K562 (cell line): Measurements from ENCODE around the gene HMX2. TPM values are rescaled to one million over a fixed set of nuclear protein-coding genes. Genes with fewer than 3 reads are reported as not detected.

ENCODE experiments used
- ATAC-seq: fragments of 200-7000 bp; cut with Tn5 transposase; 3 replicates; pipeline ENCODE4 v1.9.1; 2020; ENCODE audit warnings: moderate library complexity
- Bru-seq: library from RNA; stranded (reverse); fragments of 400-500 nt; gene quantifications from one replicate; lab custom pipeline; 2021; lab: Mats Ljungman, UMichigan
- BruChase-seq, 2 experiments: library from RNA; stranded (reverse); fragments of 400-500 nt; gene quantifications; one replicate each; lab custom pipeline; 2021; lab: Mats Ljungman, UMichigan
- BruUV-seq: library from RNA; stranded (reverse); fragments of 400-500 nt; replicated peaks from 2 replicates; lab custom pipeline; 2021; lab: Mats Ljungman, UMichigan
- CTCF ChIA-PET: fragments of 300-600 bp; formaldehyde crosslinking; extraction: SDS; loops from one replicate; lab custom pipeline; 2021; ENCODE audit warnings: low intra/inter-chr PET ratio; lab: Yijun Ruan, JAX
- POLR2A ChIA-PET: fragments of 300-600, 350-650 bp; sonication (Branson Sonifier 250); formaldehyde crosslinking; extraction: SDS; loops from one replicate; lab custom pipeline; 2021; ENCODE audit warnings: antibody characterized with exemption, inconsistent platforms; lab: Yijun Ruan, JAX
- DNase-seq, 4 experiments: peaks; one replicate each; pipeline versions ENCODE4 v3.0.0 to v3.0.0-alpha.2; 2011 to 2018; ENCODE audit warnings: low spot score in 3 of 4, mixed read lengths in 3 of 4; ENCODE audit errors: extremely low read depth in 1 of 4
- FAIRE-seq: peaks from 2 replicates; lab custom pipeline; 2011; peaks lifted over from hg19 to GRCh38; lab: Jason Lieb, UNC
- H2AFZ ChIP-seq: 2 replicates; pipeline ENCODE4 v1.6.0; 2011; ENCODE audit warnings: low read depth, low read length, control low read depth, inconsistent platforms
- H3K27ac ChIP-seq: fragments of 200-600 bp; 3 replicates; pipeline ENCODE4 v1.8.0; 2011; ENCODE audit warnings: low read depth, mild to moderate bottlenecking, control low read depth, inconsistent platforms, low read length, moderate library complexity, mixed read lengths; ENCODE audit errors: extremely low read depth
- H3K27me3 ChIP-seq, 2 experiments: fragments of 300-600 bp in 1 of 2; 2 replicates in 1 of 2; 3 replicates in 1 of 2; pipeline versions ENCODE4 v1.6.0 to v1.8.0; 2011; ENCODE audit warnings: inconsistent platforms in 2 of 2, low read length in 2 of 2, mild to moderate bottlenecking in 1 of 2, mixed read lengths in 1 of 2, moderate library complexity in 1 of 2; ENCODE audit not compliant: control insufficient read depth in 2 of 2, insufficient read depth in 2 of 2
- H3K36me3 ChIP-seq: fragments of 300-600 bp; 3 replicates; pipeline ENCODE4 v1.8.0; 2011; ENCODE audit warnings: mild to moderate bottlenecking, low read length, inconsistent platforms; ENCODE audit not compliant: control insufficient read depth, insufficient read depth
- H3K4me1 ChIP-seq, 2 experiments: fragments of 200-600 bp in 1 of 2; replicated peaks in 1 of 2; 2 replicates in 1 of 2; 3 replicates in 1 of 2; pipeline versions ENCODE4 v1.5.1 to v1.8.0; 2011; ENCODE audit warnings: inconsistent platforms in 2 of 2, low read length in 2 of 2, mild to moderate bottlenecking in 1 of 2, mixed read lengths in 1 of 2, moderate library complexity in 1 of 2; ENCODE audit not compliant: control insufficient read depth in 2 of 2, insufficient read depth in 2 of 2
- H3K4me2 ChIP-seq: 2 replicates; pipeline ENCODE4 v1.6.1; 2011; ENCODE audit warnings: low read length, control low read depth, inconsistent platforms, mixed read lengths; ENCODE audit not compliant: insufficient read depth
- H3K4me3 ChIP-seq: fragments of 200-600 bp; sonication (generic), shearing (Covaris generic); 2 replicates; pipeline ENCODE4 v1.5.1; 2016; ENCODE audit warnings: control low read depth, inconsistent platforms
- H3K79me2 ChIP-seq: fragments of 200-600 bp; 3 replicates; pipeline ENCODE4 v1.8.0; 2011; ENCODE audit warnings: low read length, inconsistent platforms; ENCODE audit not compliant: control insufficient read depth, insufficient read depth
- H3K9ac ChIP-seq, 2 experiments: 2 replicates each; pipeline versions ENCODE4 v1.6.0 to v1.6.1; 2011; ENCODE audit warnings: low read depth in 2 of 2, low read length in 2 of 2, control low read depth in 1 of 2, inconsistent platforms in 1 of 2, mild to moderate bottlenecking in 1 of 2, mixed read lengths in 1 of 2; ENCODE audit not compliant: insufficient read depth in 1 of 2
- H3K9me1 ChIP-seq: one replicate; pipeline ENCODE4 v1.6.0; 2011; ENCODE audit warnings: inconsistent platforms, mild to moderate bottlenecking, low read length, moderate library complexity; ENCODE audit not compliant: control insufficient read depth, insufficient read depth
- H3K9me3 ChIP-seq: replicated peaks from 2 replicates; pipeline ENCODE4 v1.5.1; 2011; ENCODE audit warnings: low read depth, low read length, inconsistent platforms; ENCODE audit not compliant: control insufficient read depth, insufficient read depth
- H4K20me1 ChIP-seq: replicated peaks from 2 replicates; pipeline ENCODE4 v1.6.1; 2011; ENCODE audit warnings: low read length, inconsistent platforms, mixed read lengths; ENCODE audit not compliant: control insufficient read depth, insufficient read depth
- MYBL2 ChIP-seq, 2 experiments: fragments of 450-650 bp in 1 of 2; sonication (generic) in 1 of 2; formaldehyde crosslinking in 1 of 2; IDR thresholded peaks; 2 replicates each; pipeline versions ENCODE4 v1.6.1 to v1.8.1; 2017 to 2022; ENCODE audit warnings: borderline replicate concordance in 1 of 2, inconsistent platforms in 1 of 2, low read depth in 1 of 2, mild to moderate bottlenecking in 1 of 2, missing genetic modification reagents in 1 of 2, moderate library complexity in 1 of 2
- POLR2G ChIP-seq: fragments of 200-400 bp; formaldehyde crosslinking; IDR thresholded peaks from 2 replicates; pipeline ENCODE4 v1.6.1; 2017; ENCODE audit warnings: low read depth, mild to moderate bottlenecking, antibody characterized with exemption, low read length, moderate library complexity
- WGBS: fragments of 100-300 bp; shearing (Covaris generic); methylation state at CpG from one replicate; pipeline ENCODE4 v1.1.6; 2016; ENCODE audit warnings: low coverage, mixed read lengths; ENCODE audit not compliant: insufficient coverage; ENCODE audit errors: missing lambda C conversion rate; 5-methylcytosine and 5-hydroxymethylcytosine counted together
- in situ Hi-C: fragments of 300-500 bp; cut with MboI; formaldehyde crosslinking; loops from 4 replicates; pipeline ENCODE4 v1.15.0; 2018; ENCODE audit warnings: inconsistent platforms, mixed read lengths
- intact Hi-C: fragments of 100-400 bp; cut with micrococcal nuclease; formaldehyde crosslinking; loops from 2 replicates; pipeline ENCODE4 v1.14.2; 2022
- long read RNA-seq, 3 experiments: library from polyadenylated mRNA in 2 of 3; library from RNA in 1 of 3; unstranded in 2 of 3; stranded (forward) in 1 of 3; transcript quantifications; one replicate each; pipeline ENCODE4 v2.0.0, GENCODE V29; 2019 to 2022
- polyA minus RNA-seq, 3 experiments: library from RNA; depleted of rRNA, polyadenylated mRNA; stranded (reverse); fragments of >200 nt; gene quantifications; 2 replicates each; pipeline ENCODE4 v1.2.3, GENCODE V29; 2011
- polyA plus RNA-seq, 8 experiments: library from polyadenylated mRNA; depleted of rRNA in 4 of 8; stranded (reverse) in 5 of 8; unstranded in 3 of 8; fragments of >200 nt; fragmentation: Nextera tagmentation in 2 of 8; fragmentation: Illumina TruSeq in 1 of 8; extraction: Ambion mirVana in 2 of 8; extraction: Trizol in 1 of 8; gene quantifications; 2 replicates each; pipeline versions ENCODE4 v1.2.1 to v1.2.3, GENCODE V29; 2011 to 2014; ENCODE audit warnings: inconsistent platforms in 1 of 8, missing spikeins in 1 of 8
- total RNA-seq, 7 experiments: library from RNA; depleted of rRNA in 6 of 7; stranded (reverse); fragments of >200 nt in 6 of 7; fragmentation: Illumina TruSeq in 2 of 7; extraction: Trizol in 2 of 7; gene quantifications; 2 replicates each; pipeline versions ENCODE4 v1.2.1 to v1.2.3, GENCODE V29; 2011 to 2021; ENCODE audit warnings: low replicate concordance in 1 of 7
- TF ChIP-seq, protein P1 (sequence below): fragments of 450-650 bp; IDR thresholded peaks from 2 replicates; pipeline ENCODE4 v1.6.1; 2016; ENCODE audit warnings: mild to moderate bottlenecking, moderate library complexity

Gene HMX2
- total RNA-seq (2011; cell fraction: chromatin; rRNA removed; ENCODE audit: low replicate concordance) = 0.42 TPM in 1 of 2 replicates, not detected in the other
- total RNA-seq (2011; cell fraction: nucleolus; rRNA removed) = 0.33 TPM in 1 of 2 replicates, not detected in the other
- 0.38 TPM in 1 of 2 replicates, not detected in the other for total RNA-seq (2011; cell fraction: nucleoplasm; rRNA removed)
- total RNA-seq (2014; rRNA removed) = 0.36 and 0.37 TPM in 2 replicates
- 0.07 and 0.13 TPM in 2 replicates for total RNA-seq (2014; rRNA removed; fragmentation: Illumina TruSeq; extraction: Trizol)
- total RNA-seq (2015; rRNA removed; fragmentation: Illumina TruSeq; extraction: Trizol) = 0.07 TPM in 1 of 2 replicates, not detected in the other
- 0.40 and 0.58 TPM in 2 replicates for total RNA-seq (2021)
- polyA plus RNA-seq (2011; rRNA removed) = 0.08 TPM in 1 of 2 replicates, not detected in the other
- polyA plus RNA-seq (2011; cell fraction: cytosol; rRNA removed) = 0.10 TPM in 1 of 2 replicates, not detected in the other
- 0.20 TPM in 1 of 2 replicates, not detected in the other for polyA plus RNA-seq (2011; cell fraction: nucleus; rRNA removed)
- polyA plus RNA-seq (2012) = 0.26 and 0.44 TPM in 2 replicates
- 0.09 and 0.12 TPM in 2 replicates for polyA plus RNA-seq (2014; fragmentation: Illumina TruSeq; extraction: Trizol)
- polyA plus RNA-seq (2014; fragmentation: Nextera tagmentation; extraction: Ambion mirVana) = not detected
- 0.05 and 0.37 TPM in 2 replicates for polyA plus RNA-seq (2014; rRNA removed)
- not detected in 2 replicates for polyA minus RNA-seq (2011; rRNA and poly(A)+ RNA removed)
- polyA minus RNA-seq (2011; cell fraction: cytosol; rRNA and poly(A)+ RNA removed) = not detected in 2 replicates
- not detected in 2 replicates for polyA minus RNA-seq (2011; cell fraction: nucleus; rRNA and poly(A)+ RNA removed)
- Bru-seq, nascent RNA = percentile 43 among the genes with signal in this experiment
- BruChase-seq, experiment 1, labeled RNA remaining after a 2-hour chase = percentile 45 among the genes with signal in this experiment
- percentile 49 among the genes with signal in this experiment for BruChase-seq, experiment 2, labeled RNA remaining after a 6-hour chase
- long read RNA-seq, experiment 1, partial matches to known transcripts = 0 of 2 reads
- long read RNA-seq, experiment 1, other reads (novel, unspliced or antisense) = 1 of 2 reads
- long read RNA-seq, experiment 2, partial matches to known transcripts = 0 of 1 reads
- long read RNA-seq, experiment 2, other reads (novel, unspliced or antisense) = 0 of 1 reads
- long read RNA-seq, experiment 3 = 0 reads

DNA sequence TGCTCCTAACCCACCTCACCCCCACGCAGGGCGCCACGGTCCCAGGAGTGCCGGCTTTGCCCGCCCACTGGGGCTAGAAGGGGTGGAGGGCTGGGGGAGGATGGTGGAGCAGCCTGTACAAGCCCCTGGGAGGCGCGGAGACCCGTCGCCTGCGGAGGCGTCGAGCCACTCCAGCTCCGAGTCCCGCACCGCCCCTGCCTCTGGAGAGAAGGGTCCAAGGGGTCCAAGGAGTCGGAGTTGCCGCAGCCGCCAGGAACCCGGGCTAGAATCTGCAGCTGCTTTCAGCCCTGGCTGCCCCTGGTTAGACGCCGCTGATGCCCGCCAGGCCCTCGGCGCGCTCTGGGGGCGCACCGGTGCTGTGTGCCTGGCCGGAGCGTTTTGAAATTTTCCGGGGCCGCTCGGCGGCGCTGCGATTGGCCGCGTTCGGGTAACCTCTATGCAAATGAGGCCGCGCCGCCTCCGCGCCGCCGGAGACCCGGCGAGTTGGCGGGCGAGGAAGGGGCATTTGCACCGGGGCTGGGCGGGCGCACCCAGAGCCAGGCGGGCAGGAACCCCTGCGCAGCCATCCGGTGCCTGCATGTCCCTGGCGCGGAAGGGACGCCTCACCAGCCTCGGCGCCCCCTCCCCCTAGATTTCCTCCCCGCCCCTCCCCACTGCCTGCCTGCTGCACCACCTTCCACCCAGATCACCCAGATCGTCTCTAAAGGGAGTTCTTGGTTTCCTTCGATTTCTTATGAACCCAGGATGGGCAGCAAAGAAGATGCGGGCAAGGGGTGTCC is at the start of gene HMX2:
HMX2 (plus strand) TSS at position 502 of the 779 bp plus-strand sequence; CDS start at position 745, 243 bp downstream.
- peak within 1 kb of the TSS; percentile 19; the same call in 1 of the 2 replicates for H3K4me3 ChIP-seq
- no peaks in the 10 kb centered on the region for H3K9me3 ChIP-seq
- no peaks in the 10 kb centered on the region for H3K9me1 ChIP-seq
- DNase-seq (peak in 2 of 4 experiments; percentile 15 to 30), ATAC-seq (peak; percentile 84), FAIRE-seq (no peak)
- ChIA-PET CTCF (no interaction called here), POLR2A (interaction anchor here (1.9 kb wide), 1 partner anchor 8 kb away, joined by 6 read pairs; no protein-coding TSS in a partner anchor)
- H3K4me2 ChIP-seq = peak within 1 kb of the TSS; percentile 25; the same call in 1 of the 2 replicates
- no peak within 1 kb of the TSS for H3K27ac ChIP-seq
- H3K36me3 ChIP-seq = no peaks in the 10 kb centered on the region
- peak within 1 kb of the TSS in 1 of 2 experiments; percentile 64; a peak in 1 of 4 replicates for H3K9ac ChIP-seq
- no peaks in the 10 kb centered on the region for H3K27me3 ChIP-seq
- intact Hi-C loops (no loop called here), in situ Hi-C loops (no loop called here)
- H3K79me2 ChIP-seq = no peaks in the 10 kb centered on the region
- H3K4me1 ChIP-seq = peaks cover 9 to 23% of the 10 kb centered on the region in 2 experiments; a peak in 4 of 5 replicates
- H2AFZ ChIP-seq = peak within 1 kb of the TSS; percentile 59; the same call in 1 of the 2 replicates
- WGBS = 31% methylated on average over 6 of the region's 64 CpGs
- no peaks in the 10 kb centered on the region for H4K20me1 ChIP-seq
- BruUV-seq = no TSS peak
- TF ChIP-seq, protein P1, sequence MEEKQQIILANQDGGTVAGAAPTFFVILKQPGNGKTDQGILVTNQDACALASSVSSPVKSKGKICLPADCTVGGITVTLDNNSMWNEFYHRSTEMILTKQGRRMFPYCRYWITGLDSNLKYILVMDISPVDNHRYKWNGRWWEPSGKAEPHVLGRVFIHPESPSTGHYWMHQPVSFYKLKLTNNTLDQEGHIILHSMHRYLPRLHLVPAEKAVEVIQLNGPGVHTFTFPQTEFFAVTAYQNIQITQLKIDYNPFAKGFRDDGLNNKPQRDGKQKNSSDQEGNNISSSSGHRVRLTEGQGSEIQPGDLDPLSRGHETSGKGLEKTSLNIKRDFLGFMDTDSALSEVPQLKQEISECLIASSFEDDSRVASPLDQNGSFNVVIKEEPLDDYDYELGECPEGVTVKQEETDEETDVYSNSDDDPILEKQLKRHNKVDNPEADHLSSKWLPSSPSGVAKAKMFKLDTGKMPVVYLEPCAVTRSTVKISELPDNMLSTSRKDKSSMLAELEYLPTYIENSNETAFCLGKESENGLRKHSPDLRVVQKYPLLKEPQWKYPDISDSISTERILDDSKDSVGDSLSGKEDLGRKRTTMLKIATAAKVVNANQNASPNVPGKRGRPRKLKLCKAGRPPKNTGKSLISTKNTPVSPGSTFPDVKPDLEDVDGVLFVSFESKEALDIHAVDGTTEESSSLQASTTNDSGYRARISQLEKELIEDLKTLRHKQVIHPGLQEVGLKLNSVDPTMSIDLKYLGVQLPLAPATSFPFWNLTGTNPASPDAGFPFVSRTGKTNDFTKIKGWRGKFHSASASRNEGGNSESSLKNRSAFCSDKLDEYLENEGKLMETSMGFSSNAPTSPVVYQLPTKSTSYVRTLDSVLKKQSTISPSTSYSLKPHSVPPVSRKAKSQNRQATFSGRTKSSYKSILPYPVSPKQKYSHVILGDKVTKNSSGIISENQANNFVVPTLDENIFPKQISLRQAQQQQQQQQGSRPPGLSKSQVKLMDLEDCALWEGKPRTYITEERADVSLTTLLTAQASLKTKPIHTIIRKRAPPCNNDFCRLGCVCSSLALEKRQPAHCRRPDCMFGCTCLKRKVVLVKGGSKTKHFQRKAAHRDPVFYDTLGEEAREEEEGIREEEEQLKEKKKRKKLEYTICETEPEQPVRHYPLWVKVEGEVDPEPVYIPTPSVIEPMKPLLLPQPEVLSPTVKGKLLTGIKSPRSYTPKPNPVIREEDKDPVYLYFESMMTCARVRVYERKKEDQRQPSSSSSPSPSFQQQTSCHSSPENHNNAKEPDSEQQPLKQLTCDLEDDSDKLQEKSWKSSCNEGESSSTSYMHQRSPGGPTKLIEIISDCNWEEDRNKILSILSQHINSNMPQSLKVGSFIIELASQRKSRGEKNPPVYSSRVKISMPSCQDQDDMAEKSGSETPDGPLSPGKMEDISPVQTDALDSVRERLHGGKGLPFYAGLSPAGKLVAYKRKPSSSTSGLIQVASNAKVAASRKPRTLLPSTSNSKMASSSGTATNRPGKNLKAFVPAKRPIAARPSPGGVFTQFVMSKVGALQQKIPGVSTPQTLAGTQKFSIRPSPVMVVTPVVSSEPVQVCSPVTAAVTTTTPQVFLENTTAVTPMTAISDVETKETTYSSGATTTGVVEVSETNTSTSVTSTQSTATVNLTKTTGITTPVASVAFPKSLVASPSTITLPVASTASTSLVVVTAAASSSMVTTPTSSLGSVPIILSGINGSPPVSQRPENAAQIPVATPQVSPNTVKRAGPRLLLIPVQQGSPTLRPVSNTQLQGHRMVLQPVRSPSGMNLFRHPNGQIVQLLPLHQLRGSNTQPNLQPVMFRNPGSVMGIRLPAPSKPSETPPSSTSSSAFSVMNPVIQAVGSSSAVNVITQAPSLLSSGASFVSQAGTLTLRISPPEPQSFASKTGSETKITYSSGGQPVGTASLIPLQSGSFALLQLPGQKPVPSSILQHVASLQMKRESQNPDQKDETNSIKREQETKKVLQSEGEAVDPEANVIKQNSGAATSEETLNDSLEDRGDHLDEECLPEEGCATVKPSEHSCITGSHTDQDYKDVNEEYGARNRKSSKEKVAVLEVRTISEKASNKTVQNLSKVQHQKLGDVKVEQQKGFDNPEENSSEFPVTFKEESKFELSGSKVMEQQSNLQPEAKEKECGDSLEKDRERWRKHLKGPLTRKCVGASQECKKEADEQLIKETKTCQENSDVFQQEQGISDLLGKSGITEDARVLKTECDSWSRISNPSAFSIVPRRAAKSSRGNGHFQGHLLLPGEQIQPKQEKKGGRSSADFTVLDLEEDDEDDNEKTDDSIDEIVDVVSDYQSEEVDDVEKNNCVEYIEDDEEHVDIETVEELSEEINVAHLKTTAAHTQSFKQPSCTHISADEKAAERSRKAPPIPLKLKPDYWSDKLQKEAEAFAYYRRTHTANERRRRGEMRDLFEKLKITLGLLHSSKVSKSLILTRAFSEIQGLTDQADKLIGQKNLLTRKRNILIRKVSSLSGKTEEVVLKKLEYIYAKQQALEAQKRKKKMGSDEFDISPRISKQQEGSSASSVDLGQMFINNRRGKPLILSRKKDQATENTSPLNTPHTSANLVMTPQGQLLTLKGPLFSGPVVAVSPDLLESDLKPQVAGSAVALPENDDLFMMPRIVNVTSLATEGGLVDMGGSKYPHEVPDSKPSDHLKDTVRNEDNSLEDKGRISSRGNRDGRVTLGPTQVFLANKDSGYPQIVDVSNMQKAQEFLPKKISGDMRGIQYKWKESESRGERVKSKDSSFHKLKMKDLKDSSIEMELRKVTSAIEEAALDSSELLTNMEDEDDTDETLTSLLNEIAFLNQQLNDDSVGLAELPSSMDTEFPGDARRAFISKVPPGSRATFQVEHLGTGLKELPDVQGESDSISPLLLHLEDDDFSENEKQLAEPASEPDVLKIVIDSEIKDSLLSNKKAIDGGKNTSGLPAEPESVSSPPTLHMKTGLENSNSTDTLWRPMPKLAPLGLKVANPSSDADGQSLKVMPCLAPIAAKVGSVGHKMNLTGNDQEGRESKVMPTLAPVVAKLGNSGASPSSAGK = peak; percentile 57
- TF ChIP-seq MYBL2 (IDR thresholded peaks at IDR 0.05; ENCODE audit: low read depth) (no peak), MYBL2 (CRISPR knock-in tag; IDR thresholded peaks at IDR 0.05; ENCODE audit: borderline replicate concordance) (no peak), POLR2G (peak; percentile 59)
